Tibial nerve (tissue), 4 donors: ENCODE results near the gene CDCA8.

Experiments
- EP300 ChIP-seq, 2 donors: sonication (generic); formaldehyde crosslinking; IDR thresholded peaks; one replicate each; pipeline ENCODE4 v1.6.1; 2017; ENCODE audit warnings: antibody characterized with exemption in 2 of 2, mild to moderate bottlenecking in 1 of 2
- TF ChIP-seq, protein P1 (sequence below), 5 experiments: fragments of 200-600 bp in 3 of 5; fragments of 450-650 bp in 2 of 5; sonication (generic) in 3 of 5; IDR thresholded peaks; one replicate each; pipeline ENCODE4 v1.5.1; 2016 to 2019; ENCODE audit warnings: antibody characterized with exemption in 5 of 5, mild to moderate bottlenecking in 3 of 5, moderate library complexity in 2 of 5

DNA sequence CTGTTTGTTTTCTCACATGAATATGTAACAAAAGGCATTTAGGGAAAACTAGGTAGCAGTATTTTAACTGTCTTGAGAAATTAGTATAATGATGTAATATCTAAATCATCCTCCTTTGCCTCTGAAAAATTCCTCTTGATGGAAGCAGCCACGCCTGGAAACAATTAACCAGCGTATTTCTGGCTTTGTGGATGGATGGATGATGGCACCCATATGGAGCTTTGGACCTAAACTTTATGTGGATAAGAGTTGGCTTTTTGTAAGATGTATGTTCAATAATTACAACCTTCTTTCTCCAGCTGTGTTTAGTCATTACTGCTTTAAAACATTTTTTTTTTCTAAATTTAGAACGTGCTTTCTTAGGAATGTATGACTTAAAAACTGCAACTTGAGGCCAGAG lies 12.7 kb downstream of the CDCA8 start:
- no peak for TF ChIP-seq EP300 (IDR thresholded peaks at IDR 0.05)
- TF ChIP-seq, protein P1, sequence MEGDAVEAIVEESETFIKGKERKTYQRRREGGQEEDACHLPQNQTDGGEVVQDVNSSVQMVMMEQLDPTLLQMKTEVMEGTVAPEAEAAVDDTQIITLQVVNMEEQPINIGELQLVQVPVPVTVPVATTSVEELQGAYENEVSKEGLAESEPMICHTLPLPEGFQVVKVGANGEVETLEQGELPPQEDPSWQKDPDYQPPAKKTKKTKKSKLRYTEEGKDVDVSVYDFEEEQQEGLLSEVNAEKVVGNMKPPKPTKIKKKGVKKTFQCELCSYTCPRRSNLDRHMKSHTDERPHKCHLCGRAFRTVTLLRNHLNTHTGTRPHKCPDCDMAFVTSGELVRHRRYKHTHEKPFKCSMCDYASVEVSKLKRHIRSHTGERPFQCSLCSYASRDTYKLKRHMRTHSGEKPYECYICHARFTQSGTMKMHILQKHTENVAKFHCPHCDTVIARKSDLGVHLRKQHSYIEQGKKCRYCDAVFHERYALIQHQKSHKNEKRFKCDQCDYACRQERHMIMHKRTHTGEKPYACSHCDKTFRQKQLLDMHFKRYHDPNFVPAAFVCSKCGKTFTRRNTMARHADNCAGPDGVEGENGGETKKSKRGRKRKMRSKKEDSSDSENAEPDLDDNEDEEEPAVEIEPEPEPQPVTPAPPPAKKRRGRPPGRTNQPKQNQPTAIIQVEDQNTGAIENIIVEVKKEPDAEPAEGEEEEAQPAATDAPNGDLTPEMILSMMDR (IDR thresholded peaks at IDR 0.05), result no peak
